Body of pancreas (tissue), 4 donors: ENCODE results near the gene KIAA0825. TPM values are rescaled to one million over a fixed set of nuclear protein-coding genes. Genes with fewer than 3 reads are reported as not detected.
"Not testable (repeated sequence)": the region's sequence is repeated elsewhere in the genome, so short reads cannot be mapped to it uniquely, and the experiment has no call there.

Source experiments
- ATAC-seq: fragments of 150-250 bp; one replicate; pipeline ENCODE4 v1.9.1; 2016
- DNase-seq, 4 donors: peaks; one replicate each; pipeline ENCODE4 v3.0.0-alpha.2; 2019
- H3K27ac ChIP-seq, 4 donors: fragments of 200-600 bp; sonication (generic); 1 replicate in 3 of 4; 2 replicates in 1 of 4; pipeline versions ENCODE4 v1.5.1 to v1.6.1; 2016 to 2019; ENCODE audit warnings: mild to moderate bottlenecking in 1 of 4, mixed read lengths in 1 of 4, moderate library complexity in 1 of 4
- H3K27me3 ChIP-seq, 2 donors: fragments of 200-600 bp; sonication (generic); one replicate each; pipeline ENCODE4 v1.6.0; 2016; ENCODE audit warnings: mild to moderate bottlenecking in 1 of 2
- H3K36me3 ChIP-seq, 2 donors: fragments of 200-600 bp; sonication (generic); replicated peaks in 1 of 2; 2 replicates each; pipeline ENCODE4 v1.5.1; 2016; ENCODE audit warnings: low read depth in 2 of 2; ENCODE audit not compliant: insufficient read depth in 1 of 2
- H3K4me1 ChIP-seq: fragments of 200-600 bp; sonication (generic); one replicate; pipeline ENCODE4 v1.6.0; 2016
- H3K4me3 ChIP-seq, 2 donors: fragments of 200-600 bp; sonication (generic); 1 replicate in 1 of 2; 2 replicates in 1 of 2; pipeline ENCODE4 v1.5.1; 2016 to 2019
- H3K9me3 ChIP-seq, 3 donors: fragments of 200-600 bp; sonication (generic); 1 replicate in 2 of 3; 2 replicates in 1 of 3; pipeline ENCODE4 v1.5.1; 2016
- POLR2A ChIP-seq, 3 donors: fragments of 450-650 bp; IDR thresholded peaks; one replicate each; pipeline ENCODE4 v1.6.1; 2016; ENCODE audit warnings: antibody characterized with exemption in 3 of 3, mild to moderate bottlenecking in 2 of 3
- WGBS, 2 donors: methylation state at CpG; one replicate each; pipeline ENCODE4 v1.1.5; 2017; 5-methylcytosine and 5-hydroxymethylcytosine counted together
- intact Hi-C: fragments of 100-400 bp; cut with DNase I; formaldehyde crosslinking; loops from one replicate; pipeline ENCODE4 v1.15.1; 2023
- total RNA-seq, 2 donors: library from RNA; depleted of rRNA; stranded (reverse); fragments of >200 nt; gene quantifications; one replicate each; pipeline ENCODE4 v1.1.0, GENCODE V29; 2016
- TF ChIP-seq, protein P1 (sequence below), 7 experiments: fragments of 450-650 bp in 4 of 7; fragments of 200-600 bp in 3 of 7; sonication (generic) in 3 of 7; IDR thresholded peaks; one replicate each; pipeline ENCODE4 v1.5.1; 2016 to 2019; ENCODE audit warnings: antibody characterized with exemption in 7 of 7

KIAA0825 gene
- total RNA-seq, 2 donors from 2014 or later = 5.7 to 6.6 TPM

DNA sequence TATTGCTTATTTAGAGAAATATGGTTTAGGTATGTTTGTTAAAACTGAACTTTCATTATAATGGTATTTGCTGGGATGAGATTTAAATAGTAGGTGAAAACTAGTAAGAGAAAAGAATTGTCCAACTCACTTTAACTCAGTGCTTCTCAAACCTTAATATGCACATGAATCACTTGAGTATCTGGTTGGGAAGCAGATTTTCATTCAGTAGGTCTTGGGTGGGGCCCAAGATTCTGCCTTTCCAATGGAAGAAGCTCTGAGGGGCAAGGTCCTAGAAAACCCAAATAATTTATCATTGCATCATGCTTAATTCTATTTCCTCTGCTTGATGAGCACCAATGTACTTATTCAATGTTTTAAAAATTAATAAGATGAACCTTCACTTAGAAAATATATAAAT lies 262.6 kb downstream of the KIAA0825 start:
- Histone ChIP-seq H3K27me3 (no peaks in the 10 kb centered on the region), H3K27ac (no peak overlapping the region), H3K4me1 (no peaks in the 10 kb centered on the region), H3K9me3 (no peaks in the 10 kb centered on the region), H3K4me3 (no peak overlapping the region), H3K36me3 (no peaks in the 10 kb centered on the region)
- intact Hi-C loops = no loop called here
- DNase-seq (no peak), ATAC-seq (no peak)
- TF ChIP-seq POLR2A (IDR thresholded peaks at IDR 0.05) = no peak
- TF ChIP-seq, protein P1, sequence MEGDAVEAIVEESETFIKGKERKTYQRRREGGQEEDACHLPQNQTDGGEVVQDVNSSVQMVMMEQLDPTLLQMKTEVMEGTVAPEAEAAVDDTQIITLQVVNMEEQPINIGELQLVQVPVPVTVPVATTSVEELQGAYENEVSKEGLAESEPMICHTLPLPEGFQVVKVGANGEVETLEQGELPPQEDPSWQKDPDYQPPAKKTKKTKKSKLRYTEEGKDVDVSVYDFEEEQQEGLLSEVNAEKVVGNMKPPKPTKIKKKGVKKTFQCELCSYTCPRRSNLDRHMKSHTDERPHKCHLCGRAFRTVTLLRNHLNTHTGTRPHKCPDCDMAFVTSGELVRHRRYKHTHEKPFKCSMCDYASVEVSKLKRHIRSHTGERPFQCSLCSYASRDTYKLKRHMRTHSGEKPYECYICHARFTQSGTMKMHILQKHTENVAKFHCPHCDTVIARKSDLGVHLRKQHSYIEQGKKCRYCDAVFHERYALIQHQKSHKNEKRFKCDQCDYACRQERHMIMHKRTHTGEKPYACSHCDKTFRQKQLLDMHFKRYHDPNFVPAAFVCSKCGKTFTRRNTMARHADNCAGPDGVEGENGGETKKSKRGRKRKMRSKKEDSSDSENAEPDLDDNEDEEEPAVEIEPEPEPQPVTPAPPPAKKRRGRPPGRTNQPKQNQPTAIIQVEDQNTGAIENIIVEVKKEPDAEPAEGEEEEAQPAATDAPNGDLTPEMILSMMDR (IDR thresholded peaks at IDR 0.05) = no peak

DNA sequence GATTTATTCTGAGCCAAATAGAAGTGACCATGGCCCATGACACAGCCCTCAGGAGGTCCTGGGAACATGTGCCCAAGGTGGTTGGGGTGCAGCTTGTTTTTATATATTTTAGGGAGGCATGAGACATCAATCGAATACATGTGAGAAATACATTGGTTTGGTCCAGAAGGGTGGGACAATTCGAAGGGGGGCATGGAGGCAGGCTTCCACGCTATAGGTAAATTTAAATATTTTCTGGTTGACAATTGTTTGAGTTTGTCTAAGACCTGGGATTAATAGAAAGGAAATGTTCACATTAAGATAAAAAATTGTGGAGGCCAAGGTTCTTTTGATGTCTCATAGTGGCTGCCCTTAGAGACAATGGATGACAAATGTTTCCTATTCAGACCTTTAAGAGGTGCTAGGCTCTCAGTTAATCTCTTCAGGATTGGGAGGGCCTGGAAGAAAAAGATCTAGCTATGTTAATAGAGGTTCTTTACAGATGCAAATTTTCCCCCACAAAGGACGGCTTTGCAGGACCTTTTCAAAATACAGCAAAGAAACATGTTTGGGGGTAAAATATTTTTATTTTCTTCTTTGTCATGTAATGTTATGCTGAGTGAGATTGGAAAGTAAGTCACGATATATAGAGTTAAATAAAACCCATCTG lies 263.4 kb downstream of the KIAA0825 start:
- H3K36me3 ChIP-seq, intact Hi-C loops, H3K9me3 ChIP-seq, H3K27me3 ChIP-seq, ATAC-seq, DNase-seq, H3K27ac ChIP-seq, H3K4me3 ChIP-seq, H3K4me1 ChIP-seq: not testable (repeated sequence)
- 70 to 82% methylated on average over 5 of the region's 5 CpGs for WGBS, 2 donors

DNA sequence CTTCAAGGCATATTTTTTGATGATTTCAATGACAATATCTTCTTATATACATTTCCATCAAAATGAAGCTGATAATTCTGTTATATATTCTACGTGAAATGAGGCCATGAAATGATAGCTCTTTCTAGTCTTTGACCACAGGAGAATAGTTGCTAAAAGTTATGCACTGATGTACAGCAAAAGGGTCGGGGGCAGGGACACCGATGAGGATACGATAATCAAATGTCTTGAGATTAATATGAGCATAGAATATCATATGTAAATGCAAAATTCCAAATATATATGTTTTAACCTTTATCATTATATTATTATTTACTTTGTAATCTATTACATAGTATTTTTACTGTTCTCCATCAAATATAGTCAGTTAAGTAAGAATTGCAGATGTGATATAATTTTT lies 264.8 kb downstream of the KIAA0825 start:
- no peak for ATAC-seq
- Histone ChIP-seq H3K36me3 (no peaks in the 10 kb centered on the region), H3K4me3 (no peak overlapping the region), H3K4me1 (no peaks in the 10 kb centered on the region), H3K9me3 (no peaks in the 10 kb centered on the region), H3K27ac (no peak overlapping the region), H3K27me3 (no peaks in the 10 kb centered on the region)
- TF ChIP-seq, protein P1 (IDR thresholded peaks at IDR 0.05) = no peak
- TF ChIP-seq POLR2A (IDR thresholded peaks at IDR 0.05) = no peak
- DNase-seq = no peak
- WGBS, 2 donors = 66 to 96% methylated on average over 4 of the region's 4 CpGs
- intact Hi-C loops = no loop called here

DNA sequence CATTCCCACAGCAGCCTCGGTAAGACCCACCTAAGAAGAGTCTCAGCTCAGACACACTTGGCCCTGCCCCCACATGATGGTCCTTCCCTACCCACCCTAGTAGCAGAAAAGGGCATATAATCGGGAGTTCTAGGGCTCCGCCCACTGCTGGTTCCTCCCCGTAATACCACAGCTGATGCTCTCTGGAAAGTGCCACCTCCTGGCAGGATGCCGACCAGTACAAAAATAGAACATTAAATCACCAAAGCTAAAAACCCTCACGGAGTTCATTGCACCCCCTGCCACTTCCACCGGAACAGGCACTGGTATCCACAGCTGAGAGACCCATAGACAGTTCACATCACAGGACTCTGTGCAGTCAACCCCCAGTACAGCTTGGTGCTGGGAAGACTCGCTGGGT lies 271.3 kb downstream of the KIAA0825 start:
- Histone ChIP-seq H3K9me3 (no peaks in the 10 kb centered on the region), H3K4me3 (no peak overlapping the region), H3K36me3 (no peaks in the 10 kb centered on the region), H3K27me3 (no peaks in the 10 kb centered on the region), H3K4me1 (no peaks in the 10 kb centered on the region), H3K27ac (no peak overlapping the region)
- TF ChIP-seq POLR2A (IDR thresholded peaks at IDR 0.05) = no peak
- TF ChIP-seq, protein P1 (IDR thresholded peaks at IDR 0.05) = no peak
- DNase-seq = no peak
- WGBS, 2 donors = 82 to 92% methylated on average over 6 to 8 of the region's 8 CpGs
- ATAC-seq = no peak
- intact Hi-C loops = no loop called here

DNA sequence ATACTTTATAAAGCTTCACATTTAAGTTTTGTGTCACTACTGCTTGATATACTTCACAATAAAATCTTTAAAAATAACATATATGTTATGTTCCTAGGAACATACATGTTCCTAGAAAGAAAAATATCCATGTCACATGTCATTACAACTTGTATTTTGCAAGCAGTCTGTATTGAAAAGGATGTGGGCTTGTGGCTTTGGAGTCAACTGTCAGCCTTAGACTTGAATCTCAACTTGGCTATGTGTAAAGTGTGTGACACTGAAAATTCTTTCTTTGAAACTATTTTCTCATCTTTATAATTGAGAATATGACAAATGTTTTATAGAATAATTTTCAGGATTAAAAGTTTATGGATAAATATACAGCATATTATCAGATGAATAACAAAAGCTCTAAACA lies 273.1 kb downstream of the KIAA0825 start:
- TF ChIP-seq, protein P1 (IDR thresholded peaks at IDR 0.05) = no peak
- TF ChIP-seq POLR2A (IDR thresholded peaks at IDR 0.05) = no peak
- ATAC-seq (no peak), DNase-seq (no peak)
- intact Hi-C loops = no loop called here
- Histone ChIP-seq H3K27me3 (no peaks in the 10 kb centered on the region), H3K9me3 (no peaks in the 10 kb centered on the region), H3K4me1 (no peaks in the 10 kb centered on the region), H3K4me3 (no peak overlapping the region), H3K27ac (no peak overlapping the region), H3K36me3 (no peaks in the 10 kb centered on the region)
